ENCODE measurements around the gene CD247.

DNA sequence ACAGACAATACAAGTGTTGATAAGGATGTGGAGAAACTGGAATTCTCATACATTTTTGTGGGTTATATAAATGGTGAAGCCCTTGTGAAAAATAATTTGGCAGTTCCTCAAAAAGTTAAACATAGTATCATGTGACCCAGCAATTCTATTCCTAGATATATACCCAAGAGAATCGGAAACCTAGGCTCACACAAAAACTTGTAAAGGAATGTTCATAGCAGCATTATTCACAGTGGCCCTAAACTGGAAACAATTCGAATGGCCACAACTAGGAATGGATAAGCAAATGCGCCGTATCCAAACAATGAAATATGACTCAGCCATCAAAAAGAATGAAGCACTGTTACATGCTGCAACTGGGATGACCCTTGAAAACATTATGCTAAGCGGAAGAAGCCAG, 3.9 kb upstream of the CD247 start:
- TF ChIP-seq, protein P1, sequence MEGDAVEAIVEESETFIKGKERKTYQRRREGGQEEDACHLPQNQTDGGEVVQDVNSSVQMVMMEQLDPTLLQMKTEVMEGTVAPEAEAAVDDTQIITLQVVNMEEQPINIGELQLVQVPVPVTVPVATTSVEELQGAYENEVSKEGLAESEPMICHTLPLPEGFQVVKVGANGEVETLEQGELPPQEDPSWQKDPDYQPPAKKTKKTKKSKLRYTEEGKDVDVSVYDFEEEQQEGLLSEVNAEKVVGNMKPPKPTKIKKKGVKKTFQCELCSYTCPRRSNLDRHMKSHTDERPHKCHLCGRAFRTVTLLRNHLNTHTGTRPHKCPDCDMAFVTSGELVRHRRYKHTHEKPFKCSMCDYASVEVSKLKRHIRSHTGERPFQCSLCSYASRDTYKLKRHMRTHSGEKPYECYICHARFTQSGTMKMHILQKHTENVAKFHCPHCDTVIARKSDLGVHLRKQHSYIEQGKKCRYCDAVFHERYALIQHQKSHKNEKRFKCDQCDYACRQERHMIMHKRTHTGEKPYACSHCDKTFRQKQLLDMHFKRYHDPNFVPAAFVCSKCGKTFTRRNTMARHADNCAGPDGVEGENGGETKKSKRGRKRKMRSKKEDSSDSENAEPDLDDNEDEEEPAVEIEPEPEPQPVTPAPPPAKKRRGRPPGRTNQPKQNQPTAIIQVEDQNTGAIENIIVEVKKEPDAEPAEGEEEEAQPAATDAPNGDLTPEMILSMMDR (IDR thresholded peaks at IDR 0.05), result no peak
- no peak for TF ChIP-seq POLR2AphosphoS5 (IDR thresholded peaks at IDR 0.05)

Measured in prostate gland (tissue), 2 donors.